HepG2 (cell line): Measurements from ENCODE around the gene FKBP1B. TPM values are rescaled to one million over a fixed set of nuclear protein-coding genes. Genes with fewer than 3 reads are reported as not detected.

ENCODE experiments used
- ELF3 ChIP-seq: IDR thresholded peaks from 2 replicates; pipeline ENCODE4 v1.6.1; 2016; ENCODE audit warnings: missing genetic modification reagents, missing compliant biosample characterization
- NAIF1 ChIP-seq: sonication (generic); formaldehyde crosslinking; IDR thresholded peaks from 2 replicates; pipeline ENCODE4 v1.5.0; 2020; ENCODE audit warnings: mild to moderate bottlenecking, missing genetic modification reagents, borderline replicate concordance
- NCOA1 ChIP-seq: sonication (generic); formaldehyde crosslinking; IDR thresholded peaks from 2 replicates; pipeline ENCODE4 v1.9.0; 2021; ENCODE audit warnings: missing genetic modification reagents
- NFYB ChIP-seq: sonication (generic); formaldehyde crosslinking; IDR thresholded peaks from 2 replicates; pipeline ENCODE4 v1.4.0; 2020; ENCODE audit warnings: missing genetic modification reagents
- NRL ChIP-seq: sonication (generic); formaldehyde crosslinking; IDR thresholded peaks from 2 replicates; pipeline ENCODE4 v1.5.0; 2020; ENCODE audit warnings: missing genetic modification reagents, mild to moderate bottlenecking, moderate library complexity, borderline replicate concordance
- POLR2A ChIP-seq, 2 experiments: IDR thresholded peaks; 2 replicates each; pipeline ENCODE4 v1.6.1; 2011; ENCODE audit warnings: low read depth in 2 of 2, low read length in 2 of 2, mild to moderate bottlenecking in 1 of 2, moderate library complexity in 1 of 2; ENCODE audit not compliant: insufficient read depth in 1 of 2
- ZIK1 ChIP-seq: sonication (generic); formaldehyde crosslinking; IDR thresholded peaks from 2 replicates; pipeline ENCODE4 v1.5.0; 2020; ENCODE audit warnings: mild to moderate bottlenecking, low read depth, missing genetic modification reagents, borderline replicate concordance
- ZNF235 ChIP-seq: sonication (generic); formaldehyde crosslinking; IDR thresholded peaks from 2 replicates; pipeline ENCODE4 v1.8.1; 2023; ENCODE audit warnings: mild to moderate bottlenecking, missing genetic modification reagents, borderline replicate concordance
- ZNF253 ChIP-seq: sonication (generic); formaldehyde crosslinking; IDR thresholded peaks from 2 replicates; pipeline ENCODE4 v1.8.0; 2022; ENCODE audit warnings: mild to moderate bottlenecking, missing genetic modification reagents, borderline replicate concordance
- ZNF570 ChIP-seq: sonication (generic); formaldehyde crosslinking; IDR thresholded peaks from 2 replicates; pipeline ENCODE4 v1.4.0; 2020; ENCODE audit warnings: mild to moderate bottlenecking, missing genetic modification reagents, borderline replicate concordance
- polyA plus RNA-seq, 8 experiments: library from polyadenylated mRNA; depleted of rRNA in 3 of 8; stranded (reverse) in 7 of 8; unstranded in 1 of 8; fragments of >200 nt; fragmentation: Illumina TruSeq in 4 of 8; extraction: Trizol in 4 of 8; gene quantifications; 2 replicates each; pipeline versions ENCODE4 v1.2.1 to v1.2.3, GENCODE V29; 2011 to 2016; ENCODE audit warnings: low read depth in 4 of 8, missing spikeins in 1 of 8, mixed read lengths in 1 of 8; ENCODE audit not compliant: insufficient read depth in 1 of 8
- total RNA-seq, 5 experiments: library from RNA; depleted of rRNA; stranded (reverse); fragments of >200 nt; fragmentation: Illumina TruSeq; extraction: Trizol; gene quantifications; 2 replicates each; pipeline ENCODE4 v1.2.3, GENCODE V29; 2016; ENCODE audit warnings: low read depth in 1 of 5
- TF ChIP-seq, protein P1 (sequence below): sonication (generic); formaldehyde crosslinking; IDR thresholded peaks from 2 replicates; pipeline ENCODE4 v1.4.0; 2020; ENCODE audit warnings: missing genetic modification reagents, borderline replicate concordance
- TF ChIP-seq, protein P2 (sequence below): sonication (generic); formaldehyde crosslinking; IDR thresholded peaks from 2 replicates; pipeline ENCODE4 v1.4.0; 2020; ENCODE audit warnings: mild to moderate bottlenecking, missing genetic modification reagents
- TF ChIP-seq, protein P3 (sequence below): sonication (generic); formaldehyde crosslinking; IDR thresholded peaks from 2 replicates; pipeline ENCODE4 v1.5.0; 2020; ENCODE audit warnings: mild to moderate bottlenecking, missing genetic modification reagents
- TF ChIP-seq, protein P4 (sequence below): sonication (generic); formaldehyde crosslinking; IDR thresholded peaks from 2 replicates; pipeline ENCODE4 v1.4.0; 2020; ENCODE audit warnings: missing genetic modification reagents
- TF ChIP-seq, protein P5 (sequence below): IDR thresholded peaks from 2 replicates; pipeline ENCODE4 v1.6.1; 2016; ENCODE audit warnings: missing genetic modification reagents, missing compliant biosample characterization
- TF ChIP-seq, protein P6 (sequence below): IDR thresholded peaks from 2 replicates; pipeline ENCODE4 v1.6.1; 2016

Gene FKBP1B
- total and polyA plus RNA-seq, 2 of the 13 experiments (the other 11 are each of a cell fraction or from before 2014, with no cell fraction given) = 35.2 to 96.3 TPM

DNA sequence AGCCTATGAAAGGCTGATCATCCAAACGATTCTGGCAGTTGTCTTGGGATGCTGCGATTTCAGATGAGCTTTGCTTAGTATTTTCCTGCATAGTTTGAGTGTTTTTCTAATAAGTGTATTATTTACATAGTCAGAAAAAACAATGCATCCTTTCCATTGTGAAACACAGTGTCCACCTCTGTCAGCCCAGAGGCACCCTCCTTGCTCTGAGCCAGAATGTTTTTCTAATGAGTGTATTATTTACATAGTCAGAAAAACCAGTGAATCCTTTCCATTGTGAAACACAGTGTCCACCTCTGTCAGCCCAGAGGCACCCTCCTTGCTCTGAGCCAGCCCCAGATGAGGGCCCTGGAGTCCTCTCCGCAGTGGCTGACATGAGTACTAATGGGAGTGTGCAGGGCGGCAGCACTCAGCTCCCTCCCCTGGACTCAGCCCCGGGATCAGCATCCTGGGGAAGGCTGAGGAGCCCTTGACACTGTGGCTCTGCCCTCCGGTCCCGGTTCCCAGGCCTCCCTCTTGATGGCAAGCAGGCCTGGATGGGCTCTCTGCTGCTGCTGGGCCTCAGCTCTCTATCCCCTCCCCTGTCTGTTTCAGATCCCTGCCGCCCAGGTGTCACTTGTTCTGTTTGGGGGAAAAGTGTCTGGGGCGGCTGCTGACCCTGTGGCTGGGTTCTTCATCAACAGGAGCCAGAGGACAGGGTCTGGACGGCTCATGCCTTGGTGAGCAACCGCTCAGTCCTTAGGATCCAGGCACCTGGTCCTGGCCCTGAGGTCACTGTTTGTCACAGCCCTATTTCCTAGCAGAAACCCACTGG lies 33.8 kb upstream of the FKBP1B start (continued):
- TF ChIP-seq, protein P1, sequence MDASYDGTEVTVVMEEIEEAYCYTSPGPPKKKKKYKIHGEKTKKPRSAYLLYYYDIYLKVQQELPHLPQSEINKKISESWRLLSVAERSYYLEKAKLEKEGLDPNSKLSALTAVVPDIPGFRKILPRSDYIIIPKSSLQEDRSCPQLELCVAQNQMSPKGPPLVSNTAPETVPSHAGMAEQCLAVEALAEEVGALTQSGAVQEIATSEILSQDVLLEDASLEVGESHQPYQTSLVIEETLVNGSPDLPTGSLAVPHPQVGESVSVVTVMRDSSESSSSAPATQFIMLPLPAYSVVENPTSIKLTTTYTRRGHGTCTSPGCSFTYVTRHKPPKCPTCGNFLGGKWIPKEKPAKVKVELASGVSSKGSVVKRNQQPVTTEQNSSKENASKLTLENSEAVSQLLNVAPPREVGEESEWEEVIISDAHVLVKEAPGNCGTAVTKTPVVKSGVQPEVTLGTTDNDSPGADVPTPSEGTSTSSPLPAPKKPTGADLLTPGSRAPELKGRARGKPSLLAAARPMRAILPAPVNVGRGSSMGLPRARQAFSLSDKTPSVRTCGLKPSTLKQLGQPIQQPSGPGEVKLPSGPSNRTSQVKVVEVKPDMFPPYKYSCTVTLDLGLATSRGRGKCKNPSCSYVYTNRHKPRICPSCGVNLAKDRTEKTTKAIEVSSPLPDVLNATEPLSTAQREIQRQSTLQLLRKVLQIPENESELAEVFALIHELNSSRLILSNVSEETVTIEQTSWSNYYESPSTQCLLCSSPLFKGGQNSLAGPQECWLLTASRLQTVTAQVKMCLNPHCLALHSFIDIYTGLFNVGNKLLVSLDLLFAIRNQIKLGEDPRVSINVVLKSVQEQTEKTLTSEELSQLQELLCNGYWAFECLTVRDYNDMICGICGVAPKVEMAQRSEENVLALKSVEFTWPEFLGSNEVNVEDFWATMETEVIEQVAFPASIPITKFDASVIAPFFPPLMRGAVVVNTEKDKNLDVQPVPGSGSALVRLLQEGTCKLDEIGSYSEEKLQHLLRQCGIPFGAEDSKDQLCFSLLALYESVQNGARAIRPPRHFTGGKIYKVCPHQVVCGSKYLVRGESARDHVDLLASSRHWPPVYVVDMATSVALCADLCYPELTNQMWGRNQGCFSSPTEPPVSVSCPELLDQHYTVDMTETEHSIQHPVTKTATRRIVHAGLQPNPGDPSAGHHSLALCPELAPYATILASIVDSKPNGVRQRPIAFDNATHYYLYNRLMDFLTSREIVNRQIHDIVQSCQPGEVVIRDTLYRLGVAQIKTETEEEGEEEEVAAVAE (CRISPR knock-in tag) = peak; percentile 34; the same call in 1 of the 2 replicates
- TF ChIP-seq, protein P2, sequence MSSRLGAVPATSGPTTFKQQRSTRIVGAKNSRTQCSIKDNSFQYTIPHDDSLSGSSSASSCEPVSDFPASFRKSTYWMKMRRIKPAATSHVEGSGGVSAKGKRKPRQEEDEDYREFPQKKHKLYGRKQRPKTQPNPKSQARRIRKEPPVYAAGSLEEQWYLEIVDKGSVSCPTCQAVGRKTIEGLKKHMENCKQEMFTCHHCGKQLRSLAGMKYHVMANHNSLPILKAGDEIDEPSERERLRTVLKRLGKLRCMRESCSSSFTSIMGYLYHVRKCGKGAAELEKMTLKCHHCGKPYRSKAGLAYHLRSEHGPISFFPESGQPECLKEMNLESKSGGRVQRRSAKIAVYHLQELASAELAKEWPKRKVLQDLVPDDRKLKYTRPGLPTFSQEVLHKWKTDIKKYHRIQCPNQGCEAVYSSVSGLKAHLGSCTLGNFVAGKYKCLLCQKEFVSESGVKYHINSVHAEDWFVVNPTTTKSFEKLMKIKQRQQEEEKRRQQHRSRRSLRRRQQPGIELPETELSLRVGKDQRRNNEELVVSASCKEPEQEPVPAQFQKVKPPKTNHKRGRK (CRISPR knock-in tag) = no peak
- TF ChIP-seq NAIF1 (CRISPR knock-in tag) = peak; percentile 81
- TF ChIP-seq, protein P3, sequence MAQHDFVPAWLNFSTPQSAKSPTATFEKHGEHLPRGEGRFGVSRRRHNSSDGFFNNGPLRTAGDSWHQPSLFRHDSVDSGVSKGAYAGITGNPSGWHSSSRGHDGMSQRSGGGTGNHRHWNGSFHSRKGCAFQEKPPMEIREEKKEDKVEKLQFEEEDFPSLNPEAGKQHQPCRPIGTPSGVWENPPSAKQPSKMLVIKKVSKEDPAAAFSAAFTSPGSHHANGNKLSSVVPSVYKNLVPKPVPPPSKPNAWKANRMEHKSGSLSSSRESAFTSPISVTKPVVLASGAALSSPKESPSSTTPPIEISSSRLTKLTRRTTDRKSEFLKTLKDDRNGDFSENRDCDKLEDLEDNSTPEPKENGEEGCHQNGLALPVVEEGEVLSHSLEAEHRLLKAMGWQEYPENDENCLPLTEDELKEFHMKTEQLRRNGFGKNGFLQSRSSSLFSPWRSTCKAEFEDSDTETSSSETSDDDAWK = no peak
- peak; percentile 47; the same call in 1 of the 2 replicates for TF ChIP-seq ZIK1
- no peak for TF ChIP-seq NFYB (CRISPR knock-in tag)
- TF ChIP-seq, protein P4, sequence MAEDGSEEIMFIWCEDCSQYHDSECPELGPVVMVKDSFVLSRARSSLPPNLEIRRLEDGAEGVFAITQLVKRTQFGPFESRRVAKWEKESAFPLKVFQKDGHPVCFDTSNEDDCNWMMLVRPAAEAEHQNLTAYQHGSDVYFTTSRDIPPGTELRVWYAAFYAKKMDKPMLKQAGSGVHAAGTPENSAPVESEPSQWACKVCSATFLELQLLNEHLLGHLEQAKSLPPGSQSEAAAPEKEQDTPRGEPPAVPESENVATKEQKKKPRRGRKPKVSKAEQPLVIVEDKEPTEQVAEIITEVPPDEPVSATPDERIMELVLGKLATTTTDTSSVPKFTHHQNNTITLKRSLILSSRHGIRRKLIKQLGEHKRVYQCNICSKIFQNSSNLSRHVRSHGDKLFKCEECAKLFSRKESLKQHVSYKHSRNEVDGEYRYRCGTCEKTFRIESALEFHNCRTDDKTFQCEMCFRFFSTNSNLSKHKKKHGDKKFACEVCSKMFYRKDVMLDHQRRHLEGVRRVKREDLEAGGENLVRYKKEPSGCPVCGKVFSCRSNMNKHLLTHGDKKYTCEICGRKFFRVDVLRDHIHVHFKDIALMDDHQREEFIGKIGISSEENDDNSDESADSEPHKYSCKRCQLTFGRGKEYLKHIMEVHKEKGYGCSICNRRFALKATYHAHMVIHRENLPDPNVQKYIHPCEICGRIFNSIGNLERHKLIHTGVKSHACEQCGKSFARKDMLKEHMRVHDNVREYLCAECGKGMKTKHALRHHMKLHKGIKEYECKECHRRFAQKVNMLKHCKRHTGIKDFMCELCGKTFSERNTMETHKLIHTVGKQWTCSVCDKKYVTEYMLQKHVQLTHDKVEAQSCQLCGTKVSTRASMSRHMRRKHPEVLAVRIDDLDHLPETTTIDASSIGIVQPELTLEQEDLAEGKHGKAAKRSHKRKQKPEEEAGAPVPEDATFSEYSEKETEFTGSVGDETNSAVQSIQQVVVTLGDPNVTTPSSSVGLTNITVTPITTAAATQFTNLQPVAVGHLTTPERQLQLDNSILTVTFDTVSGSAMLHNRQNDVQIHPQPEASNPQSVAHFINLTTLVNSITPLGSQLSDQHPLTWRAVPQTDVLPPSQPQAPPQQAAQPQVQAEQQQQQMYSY = 0 out of 2 replicates have a peak, but pooled peaks have one; percentile 41
- peak; percentile 74; the same call in 1 of the 2 replicates for TF ChIP-seq ELF3 (CRISPR knock-in tag)
- no peak for TF ChIP-seq NCOA1 (CRISPR knock-in tag)
- TF ChIP-seq, protein P5, sequence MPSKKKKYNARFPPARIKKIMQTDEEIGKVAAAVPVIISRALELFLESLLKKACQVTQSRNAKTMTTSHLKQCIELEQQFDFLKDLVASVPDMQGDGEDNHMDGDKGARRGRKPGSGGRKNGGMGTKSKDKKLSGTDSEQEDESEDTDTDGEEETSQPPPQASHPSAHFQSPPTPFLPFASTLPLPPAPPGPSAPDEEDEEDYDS = peak; percentile 34; the same call in 1 of the 2 replicates
- TF ChIP-seq ZNF253 (CRISPR knock-in tag) = no peak
- TF ChIP-seq POLR2A (IDR thresholded peaks at IDR 0.05; ENCODE audit: insufficient read depth in 1 of 2, low read depth in 2 of 2, low read length in 2 of 2) = peak; percentile 36 to 78; a peak in 2 of 4 replicates
- no peak for TF ChIP-seq ZNF235
- peak; percentile 86 for TF ChIP-seq NRL (CRISPR knock-in tag)
- TF ChIP-seq, protein P6, sequence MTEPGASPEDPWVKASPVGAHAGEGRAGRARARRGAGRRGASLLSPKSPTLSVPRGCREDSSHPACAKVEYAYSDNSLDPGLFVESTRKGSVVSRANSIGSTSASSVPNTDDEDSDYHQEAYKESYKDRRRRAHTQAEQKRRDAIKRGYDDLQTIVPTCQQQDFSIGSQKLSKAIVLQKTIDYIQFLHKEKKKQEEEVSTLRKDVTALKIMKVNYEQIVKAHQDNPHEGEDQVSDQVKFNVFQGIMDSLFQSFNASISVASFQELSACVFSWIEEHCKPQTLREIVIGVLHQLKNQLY (CRISPR knock-in tag) = peak; percentile 64; the same call in 1 of the 2 replicates
- no peak for TF ChIP-seq ZNF570 (CRISPR knock-in tag)
